HG02885 (cell line): ENCODE results near the gene CABP1.
"Not testable (repeated sequence)": the region's sequence is repeated elsewhere in the genome, so short reads cannot be mapped to it uniquely, and the experiment has no call there.

ENCODE experiments used
- ATAC-seq: cut with Tn5 transposase; IDR thresholded peaks from one replicate; pipeline ENCODE4 v1.9.1; 2021; ENCODE audit warnings: mild to moderate bottlenecking; ENCODE audit not compliant: unreplicated experiment, poor library complexity

The CABP1 gene

GRCh38 chr12:120663741-120664140 lies 23.3 kb downstream of the CABP1 start:
- no peak for ATAC-seq

- ATAC-seq, result no peak
These were observed 26.4 kb downstream of the CABP1 start for GRCh38 chr12:120666571-120667390.

- ATAC-seq, result no peak
These were observed 27.9 kb downstream of the CABP1 start for GRCh38 chr12:120668091-120668867.

GRCh38 chr12:120668868-120669840 lies 28.7 kb downstream of the CABP1 start:
- ATAC-seq, result peak; percentile 50

GRCh38 chr12:120670237-120670636 lies 29.8 kb downstream of the CABP1 start:
- not testable (repeated sequence) for ATAC-seq

- no peak for ATAC-seq
These were observed 30.2 kb downstream of the CABP1 start for GRCh38 chr12:120670667-120671066.

- ATAC-seq, result no peak
These were observed 33.7 kb downstream of the CABP1 start for GRCh38 chr12:120674097-120674636.

- ATAC-seq, result no peak
These were observed 37.5 kb downstream of the CABP1 start for GRCh38 chr12:120677765-120678473.

GRCh38 chr12:120678572-120678971 lies 38.1 kb downstream of the CABP1 start:
- no peak for ATAC-seq

- no peak for ATAC-seq
These were observed 39.8 kb downstream of the CABP1 start for GRCh38 chr12:120680165-120680738.

GRCh38 chr12:120684523-120684932 lies 44.1 kb downstream of the CABP1 start:
- no peak for ATAC-seq

- no peak for ATAC-seq
These were observed 45.1 kb downstream of the CABP1 start for GRCh38 chr12:120685522-120685921.

- peak; percentile 78 for ATAC-seq
These were observed 45.8 kb downstream of the CABP1 start for GRCh38 chr12:120686151-120686689.

- ATAC-seq, result peak; percentile 77
These were observed 46.5 kb downstream of the CABP1 start, which contains the start of gene MLEC for GRCh38 chr12:120686690-120687577. MLEC (plus strand) TSS chr12:120687149; CDS start chr12:120687297, 148 bp downstream.

GRCh38 chr12:120687578-120688289 lies 47.3 kb downstream of the CABP1 start:
- ATAC-seq, result no peak

GRCh38 chr12:120688527-120689071 lies 48.2 kb downstream of the CABP1 start:
- ATAC-seq, result no peak
